Stomach (tissue), 9 donors: ENCODE data around the gene SMAD6. TPM values are rescaled to one million over a fixed set of nuclear protein-coding genes. Genes with fewer than 3 reads are reported as not detected.

Experiments used
- DNase-seq, 2 donors: peaks; one replicate each; pipeline versions ENCODE4 v3.0.0 to v3.0.0-alpha.2; 2013 to 2019
- H3K27ac ChIP-seq, 5 donors: fragments of 200-600 bp in 4 of 5; sonication (generic) in 4 of 5; one replicate each; pipeline ENCODE4 v1.5.1; 2013 to 2019; ENCODE audit warnings: mild to moderate bottlenecking in 1 of 5, moderate library complexity in 1 of 5
- H3K27me3 ChIP-seq, 3 donors: fragments of 200-600 bp; sonication (generic); one replicate each; pipeline ENCODE4 v1.5.1; 2017 to 2019; ENCODE audit warnings: mixed run types in 1 of 3
- H3K36me3 ChIP-seq, 4 donors: fragments of 200-600 bp; sonication (generic); 1 replicate in 3 of 4; 2 replicates in 1 of 4; pipeline ENCODE4 v1.5.1; 2016 to 2019
- H3K4me1 ChIP-seq, 4 donors: fragments of 200-600 bp; sonication (generic); one replicate each; pipeline ENCODE4 v1.5.1; 2016 to 2019
- H3K4me3 ChIP-seq, 4 donors: fragments of 200-600 bp; sonication (generic) in 3 of 4; one replicate each; pipeline ENCODE4 v1.5.1; 2016 to 2019; ENCODE audit warnings: mild to moderate bottlenecking in 1 of 4
- H3K9me3 ChIP-seq, 4 donors: fragments of 200-600 bp; sonication (generic); one replicate each; pipeline ENCODE4 v1.5.1; 2016 to 2019
- CTCF ChIP-seq, 7 experiments: fragments of 450-650 bp in 4 of 7; fragments of 200-600 bp in 3 of 7; sonication (generic) in 3 of 7; IDR thresholded peaks; one replicate each; pipeline ENCODE4 v1.5.1; 2016 to 2019; ENCODE audit warnings: antibody characterized with exemption in 7 of 7, control low read depth in 2 of 7, mild to moderate bottlenecking in 1 of 7
- EP300 ChIP-seq: sonication (generic); formaldehyde crosslinking; IDR thresholded peaks from one replicate; pipeline ENCODE4 v1.6.1; 2017; ENCODE audit warnings: antibody characterized with exemption
- POLR2A ChIP-seq, 4 donors: fragments of 450-650 bp; IDR thresholded peaks; one replicate each; pipeline ENCODE4 v1.6.1; 2016; ENCODE audit warnings: antibody characterized with exemption in 4 of 4, control low read depth in 2 of 4, mild to moderate bottlenecking in 1 of 4, moderate library complexity in 1 of 4
- POLR2AphosphoS5 ChIP-seq, 3 donors: sonication (generic); formaldehyde crosslinking; IDR thresholded peaks; one replicate each; pipeline ENCODE4 v1.6.1; 2016; ENCODE audit warnings: antibody characterized with exemption in 3 of 3
- WGBS, 5 donors: extraction: QIAGEN DNeasy Blood & Tissue Kit in 3 of 5; methylation state at CpG; one replicate each; pipeline versions ENCODE4 v1.1.5 to v1.1.7; 2013 to 2018; 5-methylcytosine and 5-hydroxymethylcytosine counted together
- intact Hi-C: fragments of 100-400 bp; cut with DNase I; formaldehyde crosslinking; loops from one replicate; pipeline ENCODE4 v1.15.1; 2023; ENCODE audit warnings: low total_unique reads
- polyA plus RNA-seq, 3 donors: library from polyadenylated mRNA; stranded (reverse); fragments of 200-250 nt; gene quantifications; one replicate each; pipeline ENCODE4 v1.2.3, GENCODE V29; 2013
- total RNA-seq, 5 donors: library from RNA; depleted of rRNA; stranded (reverse); fragments of >200 nt; gene quantifications; one replicate each; pipeline versions ENCODE4 v1.1.0 to v1.2.3, GENCODE V29; 2014 to 2016
- donor health status: healthy with polysubstance abuse.
- donor health status: Bipolar disorder and iron deficiency.
- donor health status: healthy.

Gene SMAD6
- total and polyA plus RNA-seq, 8 donors, result 4.0 to 112 (median 28.3) TPM

GRCh38 chr15:66659384-66659783 is 42.7 kb upstream of the SMAD6 start:
- Histone ChIP-seq H3K27me3 (peaks cover 0 to 14% (median 5%) of the 10 kb centered on the region in 3 donors), H3K4me3 (no peak overlapping the region), H3K27ac (no peak overlapping the region), H3K36me3 (no peaks in the 10 kb centered on the region), H3K9me3 (no peaks in the 10 kb centered on the region), H3K4me1 (peaks cover 9 to 21% (median 15%) of the 10 kb centered on the region in 4 donors)
- 90 to 96% (median 94%) methylated on average over 3 of the region's 3 CpGs for WGBS, 5 donors
- intact Hi-C loops, result no loop called here
- TF ChIP-seq EP300 (no peak), POLR2AphosphoS5 (IDR thresholded peaks at IDR 0.05) (no peak), CTCF (IDR thresholded peaks at IDR 0.05) (no peak), POLR2A (IDR thresholded peaks at IDR 0.05) (no peak)
- DNase-seq, result no peak

- intact Hi-C loops, result no loop called here
- no peaks in the 10 kb centered on the region for H3K4me1 ChIP-seq
- H3K27me3 ChIP-seq, result no peaks in the 10 kb centered on the region
- H3K27ac ChIP-seq, result peak overlapping the region in 2 of 5 donors; percentile 32 to 42
- TF ChIP-seq POLR2AphosphoS5 (IDR thresholded peaks at IDR 0.05) (no peak), CTCF (IDR thresholded peaks at IDR 0.05) (no peak), EP300 (no peak), POLR2A (IDR thresholded peaks at IDR 0.05) (no peak)
- H3K9me3 ChIP-seq, result no peaks in the 10 kb centered on the region
- no peak overlapping the region for H3K4me3 ChIP-seq
- 89 to 93% (median 91%) methylated on average over 23 of the region's 23 CpGs for WGBS, 5 donors
- DNase-seq, result peak in 1 of 2 donors; percentile 31
- H3K36me3 ChIP-seq, result no peaks in the 10 kb centered on the region
Measured at GRCh38 chr15:66661432-66662096, 40.5 kb upstream of the SMAD6 start.

GRCh38 chr15:66662522-66662921 is 39.5 kb upstream of the SMAD6 start:
- TF ChIP-seq POLR2A (IDR thresholded peaks at IDR 0.05), result no peak
- TF ChIP-seq CTCF (IDR thresholded peaks at IDR 0.05), result no peak
- no peak for TF ChIP-seq EP300
- TF ChIP-seq POLR2AphosphoS5 (IDR thresholded peaks at IDR 0.05), result no peak
- H3K27me3 ChIP-seq, result no peaks in the 10 kb centered on the region
- H3K36me3 ChIP-seq, result no peaks in the 10 kb centered on the region
- WGBS, 5 donors, result 74 to 83% (median 80%) methylated on average over 4 of the region's 4 CpGs
- no peak overlapping the region for H3K4me3 ChIP-seq
- peaks cover 0 to 2% (median 0%) of the 10 kb centered on the region in 4 donors for H3K9me3 ChIP-seq
- intact Hi-C loops, result no loop called here
- DNase-seq, result no peak
- H3K27ac ChIP-seq, result peak overlapping the region in 1 of 5 donors; percentile 32
- H3K4me1 ChIP-seq, result no peaks in the 10 kb centered on the region

GRCh38 chr15:66663664-66664063 is 38.4 kb upstream of the SMAD6 start:
- Histone ChIP-seq H3K4me3 (no peak overlapping the region), H3K4me1 (no peaks in the 10 kb centered on the region), H3K9me3 (peaks cover 0 to 6% (median 2%) of the 10 kb centered on the region in 4 donors), H3K27ac (no peak overlapping the region), H3K36me3 (no peaks in the 10 kb centered on the region), H3K27me3 (no peaks in the 10 kb centered on the region)
- TF ChIP-seq CTCF (IDR thresholded peaks at IDR 0.05) (no peak), POLR2AphosphoS5 (IDR thresholded peaks at IDR 0.05) (no peak), EP300 (no peak), POLR2A (IDR thresholded peaks at IDR 0.05) (no peak)
- no peak for DNase-seq
- 83 to 98% (median 92%) methylated on average over 3 of the region's 3 CpGs for WGBS, 5 donors
- intact Hi-C loops, result no loop called here
